Epidermal melanocyte (primary cell): ENCODE data around the gene PEX3.
A peak's percentile ranks its signal among the peaks of the same experiment; 100 is the strongest.

Experiments used
- DNase-seq: peaks from one replicate; pipeline ENCODE4 v3.0.0; 2011; ENCODE audit warnings: low spot score; ENCODE audit not compliant: insufficient read length

PEX3 gene

DNA sequence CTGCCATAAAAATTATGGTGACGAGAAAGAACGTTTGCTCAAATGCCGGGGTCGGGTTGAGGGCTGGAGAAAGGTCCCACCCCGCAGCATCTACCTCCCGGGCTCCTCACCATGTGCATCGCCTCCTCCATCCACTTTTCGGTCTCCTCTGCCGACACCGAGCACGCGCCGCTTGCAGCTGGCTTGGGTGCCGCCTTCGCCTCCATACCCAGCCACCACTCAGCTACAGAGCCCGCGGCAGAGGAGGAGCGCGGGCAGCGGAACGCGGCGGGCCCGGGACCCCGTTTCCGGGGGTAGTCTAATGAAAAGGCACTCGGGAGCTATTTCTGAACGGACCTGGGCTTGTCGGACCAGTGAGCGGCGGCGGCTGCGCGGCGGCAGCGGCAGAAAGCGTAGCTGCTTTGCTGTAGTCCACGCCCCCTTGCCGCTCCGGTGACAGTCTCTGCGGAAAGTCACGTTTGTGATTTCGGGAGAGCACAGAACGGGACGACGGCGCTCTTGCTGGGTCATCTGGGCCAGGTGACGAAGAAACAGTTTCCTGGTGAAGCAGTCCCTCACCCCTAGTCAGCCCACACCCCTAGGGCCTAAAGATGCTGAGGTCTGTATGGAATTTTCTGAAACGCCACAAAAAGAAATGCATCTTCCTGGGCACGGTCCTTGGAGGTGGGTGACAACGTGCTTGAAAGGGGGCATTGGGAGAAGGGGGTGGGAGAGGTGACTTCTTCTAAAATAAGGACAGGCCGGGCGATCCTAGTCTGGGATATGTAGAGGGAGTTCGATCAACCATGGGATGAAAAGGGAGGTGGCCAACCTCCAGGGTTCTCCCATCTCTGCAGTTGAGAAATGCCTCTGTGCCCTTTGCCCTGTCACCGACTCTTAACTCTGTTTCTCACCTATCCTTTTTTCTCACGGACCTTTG is at the start of gene PEX3, which contains the start of gene ADAT2:
Gene PEX3, plus strand, starts transcription at position 353 of the 919 bp plus-strand sequence. Its CDS starts 238 bp downstream, at position 591.
Gene ADAT2, minus strand, starts transcription at position 243 of the 919 bp plus-strand sequence. Its CDS starts 37 bp downstream, at position 206.
- DNase-seq = peak; percentile 79

- no peak for DNase-seq
Observed at GRCh38 chr6:143401068-143401446, 49.5 kb upstream of the PEX3 start.

GRCh38 chr6:143401636-143402370 is 48.8 kb upstream of the PEX3 start:
- no peak for DNase-seq

DNA sequence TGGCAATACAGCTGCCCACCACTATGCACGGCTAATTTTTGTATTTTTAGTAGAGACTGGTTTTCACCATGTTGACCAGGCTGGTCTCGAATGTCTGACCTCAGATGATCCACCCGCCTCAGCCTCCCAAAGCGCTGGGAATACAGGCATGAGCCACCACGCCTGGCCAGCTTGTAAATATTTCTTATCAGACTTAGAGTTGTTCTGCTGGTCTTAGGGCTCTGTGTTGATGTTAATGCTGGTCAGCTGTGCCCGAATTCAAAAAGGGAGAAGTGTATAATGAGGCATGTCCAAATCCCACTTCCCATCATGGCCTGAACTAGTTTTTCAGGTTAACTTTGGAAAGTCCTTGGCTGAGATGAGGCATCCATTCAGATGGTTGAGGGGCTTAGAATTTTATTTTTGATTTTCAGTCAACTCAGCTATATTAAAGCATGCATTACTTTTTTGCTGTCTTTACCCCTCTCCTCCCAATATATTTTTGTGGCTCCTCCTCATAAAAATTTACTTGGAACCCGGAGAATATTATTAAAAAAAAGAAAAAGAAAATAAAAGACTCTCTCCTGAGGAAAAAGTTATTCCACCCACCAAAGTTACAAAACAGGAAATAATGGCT is 47.8 kb upstream of the PEX3 start:
- no peak for DNase-seq

DNA sequence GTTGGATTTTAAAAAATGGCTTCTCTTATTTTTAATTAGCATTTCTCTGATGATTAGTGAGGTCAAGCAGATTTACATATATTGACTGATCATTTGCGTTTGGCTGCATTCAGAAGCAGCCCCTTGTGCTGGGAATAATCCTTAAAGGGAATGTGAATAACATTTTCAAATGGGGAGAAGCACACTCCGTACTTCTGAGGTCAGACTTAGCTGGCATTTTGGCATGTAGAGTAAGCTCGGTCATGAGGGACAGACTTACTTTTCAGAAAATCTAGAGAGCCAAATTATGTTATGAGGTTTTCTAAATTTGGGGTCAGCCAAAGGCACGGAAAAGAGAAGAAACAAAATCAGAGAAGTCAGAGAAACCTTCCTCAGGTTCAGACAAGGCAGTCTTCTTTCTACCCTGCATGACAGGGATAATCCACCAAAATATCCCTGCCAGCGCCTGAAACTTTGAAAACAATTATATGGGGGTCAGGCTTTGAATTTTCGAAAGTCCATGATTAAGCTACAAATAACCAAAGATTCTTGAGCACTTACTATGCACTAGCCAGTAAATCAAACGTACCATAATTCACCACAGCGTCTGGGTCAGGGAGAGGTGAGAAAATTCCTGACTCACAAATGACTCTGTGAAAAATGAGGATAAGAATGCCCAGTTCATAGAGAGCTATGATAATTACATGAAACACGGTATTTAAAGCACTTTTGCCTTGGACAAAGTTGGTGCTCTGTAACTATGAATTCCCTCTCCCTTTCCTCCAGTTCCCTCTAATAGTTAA is 45.0 kb upstream of the PEX3 start:
- DNase-seq = no peak

GRCh38 chr6:143406673-143407072 is 43.9 kb upstream of the PEX3 start:
- no peak for DNase-seq

DNA sequence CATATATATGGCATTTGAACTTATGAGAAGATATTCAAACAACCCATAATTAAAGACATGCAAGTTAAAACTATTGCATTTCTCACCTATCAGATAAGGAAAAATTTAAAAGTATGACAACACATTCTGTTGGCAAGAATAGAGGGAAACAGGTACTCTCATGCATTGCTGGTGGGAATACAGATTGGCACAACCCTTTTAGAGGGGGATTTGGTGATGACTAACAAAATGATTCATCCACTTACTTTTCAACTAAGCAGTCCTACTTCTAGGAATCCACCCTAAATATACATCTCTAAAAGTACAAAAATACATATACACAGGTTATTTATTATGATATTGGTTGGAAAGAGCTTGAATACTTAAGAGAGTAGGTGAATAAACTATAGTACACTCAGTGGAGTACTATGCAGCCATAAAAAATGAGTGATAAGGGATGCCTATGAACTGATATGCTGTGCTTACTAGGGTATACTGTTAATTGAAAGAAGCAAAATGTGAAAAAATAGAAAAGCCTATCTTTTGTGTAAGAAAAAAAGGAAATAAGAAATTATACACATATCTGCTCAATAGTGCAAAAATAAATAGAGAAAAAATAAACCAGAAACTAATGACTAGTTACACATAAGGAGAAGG is 42.3 kb upstream of the PEX3 start:
- DNase-seq = no peak

GRCh38 chr6:143408787-143409162 is 41.8 kb upstream of the PEX3 start:
- DNase-seq = no peak

GRCh38 chr6:143410859-143411270 is 39.7 kb upstream of the PEX3 start:
- no peak for DNase-seq

DNA sequence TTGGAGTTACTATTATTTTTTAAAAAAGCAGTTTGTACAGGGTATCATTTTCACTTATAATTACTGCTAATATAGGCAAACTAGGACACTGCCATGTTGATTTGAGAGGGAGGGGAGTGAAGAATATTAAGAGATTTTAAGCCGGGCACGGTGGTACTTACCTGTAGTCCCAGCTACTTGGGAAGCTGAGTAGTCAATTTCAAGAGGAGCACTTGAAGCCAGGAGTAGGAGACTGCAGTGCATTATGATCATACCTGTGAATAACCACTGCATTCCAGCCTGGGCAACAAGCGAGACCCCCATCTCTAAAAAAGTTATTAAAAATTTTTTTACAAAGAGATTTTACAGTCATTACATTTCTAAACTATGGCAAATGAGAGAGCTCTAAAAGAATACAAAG is 35.8 kb upstream of the PEX3 start:
- no peak for DNase-seq

GRCh38 chr6:143419526-143419925 is 31.1 kb upstream of the PEX3 start:
- no peak for DNase-seq

GRCh38 chr6:143426026-143426425 is 24.6 kb upstream of the PEX3 start:
- DNase-seq = no peak

DNA sequence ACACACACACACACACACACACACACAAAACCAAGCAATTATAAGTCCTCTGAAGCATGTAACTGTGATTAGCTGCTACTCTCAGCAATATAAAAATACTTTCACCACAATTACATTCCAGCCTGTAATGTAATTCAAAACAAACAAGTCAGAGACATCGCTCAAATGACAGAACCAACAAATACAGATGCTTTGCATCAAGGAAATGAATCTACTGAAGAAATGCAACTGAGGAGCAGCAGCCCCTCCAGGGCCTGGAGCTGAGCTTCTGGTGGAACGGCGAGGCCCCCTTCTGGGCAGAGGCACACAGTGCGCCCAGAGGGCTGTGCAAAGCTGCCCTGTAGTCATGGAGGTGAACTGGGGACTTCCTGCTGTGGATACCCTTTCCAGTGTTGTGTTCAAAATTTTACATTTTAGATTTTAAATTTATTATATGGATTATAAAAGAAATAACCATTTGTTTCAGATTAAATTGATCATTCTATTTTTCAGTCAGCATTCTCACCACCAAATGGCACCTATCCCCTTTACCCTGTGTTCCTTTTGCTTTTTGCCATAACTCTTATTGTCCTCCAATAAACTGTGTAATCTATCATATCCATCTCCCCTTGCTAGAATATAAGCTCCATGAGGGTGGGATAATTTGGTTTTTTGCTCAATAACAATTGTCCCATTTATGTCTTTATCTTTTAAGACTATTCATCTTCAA is 23.3 kb upstream of the PEX3 start:
- peak; percentile 40 for DNase-seq

DNA sequence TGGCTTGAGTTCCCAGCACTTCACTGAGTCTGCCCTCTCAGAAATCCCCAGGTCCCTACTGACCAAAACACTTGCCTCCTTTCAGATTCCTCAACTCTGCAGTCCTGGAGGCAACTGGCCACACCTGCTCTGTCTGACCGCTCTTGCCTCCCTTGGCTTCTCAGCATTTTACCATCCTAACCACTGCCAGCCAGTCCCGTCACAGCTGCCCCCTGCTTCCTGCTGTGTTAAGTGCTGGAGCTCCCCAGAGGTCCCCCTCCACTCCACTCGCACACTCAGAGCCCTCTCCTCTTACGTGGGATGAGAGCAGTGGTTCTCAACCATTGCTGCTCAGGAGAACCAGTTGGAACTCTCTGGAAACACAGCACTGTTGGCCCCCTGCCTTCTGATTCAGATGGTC is 20.6 kb upstream of the PEX3 start:
- DNase-seq = no peak

GRCh38 chr6:143431226-143431625 is 19.4 kb upstream of the PEX3 start:
- DNase-seq = no peak

- DNase-seq = no peak
Observed at GRCh38 chr6:143432588-143432987, 18.0 kb upstream of the PEX3 start.

- no peak for DNase-seq
Observed at GRCh38 chr6:143441010-143441409, 9.6 kb upstream of the PEX3 start.

- DNase-seq = no peak
Observed at GRCh38 chr6:143441680-143442545, 8.7 kb upstream of the PEX3 start.

DNA sequence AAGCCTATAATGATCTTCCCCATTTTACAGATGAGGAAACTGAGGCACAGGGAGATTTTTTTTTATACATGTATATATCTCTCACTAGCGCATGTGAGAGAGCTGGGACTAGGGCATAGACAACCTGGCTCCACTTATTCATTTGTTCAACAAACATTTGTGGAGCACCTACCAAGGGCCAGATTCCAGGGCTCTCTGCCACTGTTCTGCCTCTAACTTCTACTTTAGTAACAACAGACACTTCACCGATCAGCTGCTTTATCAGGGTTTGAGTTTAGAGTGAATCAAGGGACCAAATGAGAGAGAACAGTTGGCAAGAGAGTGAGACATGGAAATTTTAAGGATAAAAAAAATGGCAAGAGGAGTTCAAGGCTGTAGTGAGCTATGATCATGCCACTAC is 7.5 kb upstream of the PEX3 start:
- no peak for DNase-seq
